NCI-H524 (cell line): ENCODE measurements around the gene EML1.

ENCODE experiments used
- DNase-seq, 2 experiments: peaks; one replicate each; lab custom pipeline; 2025; lab: John Stamatoyannopoulos, UW

EML1 gene

DNA sequence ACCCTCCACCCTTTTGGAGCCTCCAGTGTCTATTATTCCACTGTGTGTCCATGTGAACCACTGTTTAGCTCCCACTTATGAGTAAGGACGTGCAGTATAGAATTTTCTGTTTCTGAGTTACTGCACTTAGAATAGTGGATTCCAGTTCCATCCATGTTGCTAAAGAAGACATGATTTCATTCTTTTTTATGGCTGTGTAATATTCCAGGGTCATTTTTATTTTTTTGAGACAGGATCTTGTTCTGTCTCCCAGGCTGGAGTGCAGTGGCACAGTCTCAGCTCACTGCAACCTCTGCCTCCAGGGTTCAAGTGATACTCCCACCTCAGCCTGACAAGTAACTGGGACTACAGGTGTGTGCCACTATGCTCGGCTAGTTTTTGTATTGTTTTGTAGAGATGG lies 31.6 kb downstream of the EML1 start:
- no peak for DNase-seq

DNA sequence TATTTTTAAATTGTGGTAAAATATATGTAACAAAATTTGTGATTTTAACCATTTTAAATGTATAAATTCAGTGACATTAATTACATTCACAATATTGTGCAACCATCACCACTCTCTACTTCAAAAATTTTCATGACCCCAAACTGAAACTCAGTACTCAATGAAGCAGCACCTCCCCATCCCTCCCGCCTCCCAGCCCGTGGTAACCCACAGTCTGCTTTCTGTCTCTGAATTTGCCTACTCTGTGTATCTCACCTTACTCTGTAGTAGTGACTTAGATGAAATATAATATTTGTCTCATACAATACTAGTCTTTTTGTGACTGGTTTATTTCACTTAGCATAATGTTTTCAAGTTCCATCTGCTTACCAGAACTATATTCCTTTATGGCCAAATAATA lies 36.2 kb downstream of the EML1 start:
- DNase-seq, result no peak

DNA sequence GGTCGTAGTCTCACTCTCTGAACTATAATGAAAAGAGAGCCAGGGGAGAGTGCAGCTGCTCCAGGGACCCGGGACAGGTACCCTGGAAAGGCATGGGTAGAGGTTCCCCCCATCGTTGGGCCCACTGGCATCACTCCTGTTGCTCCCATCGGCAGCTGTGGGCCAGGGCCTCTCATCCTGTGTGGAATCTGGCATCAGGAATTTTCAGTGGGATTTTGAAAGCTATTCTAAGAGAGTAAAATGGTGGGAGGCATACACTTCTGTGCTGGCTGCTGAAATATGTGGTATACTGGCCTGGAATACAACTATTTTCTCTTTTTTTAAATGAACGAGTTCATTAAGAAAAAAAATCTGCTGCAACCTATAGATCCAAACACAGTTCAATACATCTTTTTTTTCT lies 38.1 kb downstream of the EML1 start:
- DNase-seq, result no peak

DNA sequence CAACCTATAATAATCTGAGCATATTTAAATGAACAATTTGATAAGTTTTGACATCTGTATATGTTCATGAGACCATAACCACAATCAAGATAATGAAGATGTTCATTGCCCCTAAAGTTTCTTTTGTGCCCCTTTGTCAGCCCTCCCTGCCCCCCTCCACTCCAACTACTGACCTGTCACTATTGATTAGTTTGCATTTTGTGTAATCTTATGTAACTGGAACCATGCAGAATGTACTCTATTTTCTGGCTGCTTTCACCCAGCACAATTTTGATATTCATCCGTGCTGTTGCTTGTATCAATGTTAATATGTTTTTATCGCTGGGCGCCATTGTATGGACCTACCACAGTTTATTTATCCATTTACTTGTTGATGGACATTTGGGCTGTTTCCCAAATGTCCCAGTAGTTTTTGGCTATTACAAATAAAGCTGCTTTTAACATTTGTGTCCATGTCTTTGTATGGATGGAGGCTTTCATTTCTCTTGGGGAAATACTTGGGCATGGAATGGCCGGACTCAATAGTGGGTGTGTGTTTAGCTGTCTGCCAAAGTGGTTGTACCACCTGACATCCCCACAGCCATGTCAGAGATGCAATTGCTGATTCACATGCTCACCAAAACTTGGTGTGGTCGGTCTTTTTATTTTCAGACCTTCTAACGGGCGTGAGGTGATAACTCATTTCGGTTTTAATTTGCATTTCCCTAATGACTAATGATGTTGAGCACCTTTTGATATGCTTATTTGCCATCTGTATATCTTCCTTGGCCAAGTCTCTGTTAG lies 38.9 kb downstream of the EML1 start:
- no peak for DNase-seq

DNA sequence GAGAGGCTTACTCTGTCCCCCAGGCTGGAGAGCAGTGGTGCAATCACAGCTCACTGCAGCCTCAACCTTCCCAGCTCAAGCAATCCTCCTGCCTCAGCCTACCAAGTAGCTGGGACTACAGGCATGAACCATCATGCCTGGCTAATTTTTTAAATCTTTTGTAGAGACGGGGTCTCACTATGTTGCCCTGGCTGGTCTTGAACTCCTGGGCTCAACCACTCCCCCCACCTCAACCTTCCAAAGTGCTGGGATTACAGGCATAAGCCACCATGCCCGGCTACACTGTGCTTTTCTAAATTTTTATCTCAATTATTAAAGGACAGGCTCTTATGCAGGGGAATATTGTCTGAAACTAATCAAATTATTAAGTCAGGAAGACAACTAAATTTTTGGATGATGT lies 44.6 kb downstream of the EML1 start:
- no peak for DNase-seq

DNA sequence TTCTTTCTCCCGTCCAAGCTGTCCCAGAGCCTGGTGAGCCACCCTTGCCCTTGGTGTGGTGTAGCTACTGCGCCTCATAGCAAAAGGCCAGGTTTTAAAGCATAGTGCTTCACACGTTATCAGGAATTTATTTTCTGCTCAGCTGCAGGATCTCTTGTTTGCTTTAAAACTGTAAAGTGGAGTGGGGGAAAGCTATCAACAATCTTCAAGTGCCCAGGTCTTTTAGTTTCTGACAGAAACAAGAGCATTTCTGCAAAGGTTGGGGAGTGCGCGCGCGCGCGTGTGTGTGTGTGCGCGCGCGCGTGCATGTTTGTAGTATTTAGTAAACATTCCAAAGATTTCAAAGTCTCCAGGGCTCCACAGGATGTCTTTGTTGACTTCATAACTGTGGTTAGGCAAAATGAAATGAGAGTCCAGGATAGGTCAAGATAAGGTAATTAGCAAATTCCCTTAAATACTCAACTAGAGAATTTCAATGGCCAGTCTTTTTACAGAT lies 45.5 kb downstream of the EML1 start:
- no peak for DNase-seq

DNA sequence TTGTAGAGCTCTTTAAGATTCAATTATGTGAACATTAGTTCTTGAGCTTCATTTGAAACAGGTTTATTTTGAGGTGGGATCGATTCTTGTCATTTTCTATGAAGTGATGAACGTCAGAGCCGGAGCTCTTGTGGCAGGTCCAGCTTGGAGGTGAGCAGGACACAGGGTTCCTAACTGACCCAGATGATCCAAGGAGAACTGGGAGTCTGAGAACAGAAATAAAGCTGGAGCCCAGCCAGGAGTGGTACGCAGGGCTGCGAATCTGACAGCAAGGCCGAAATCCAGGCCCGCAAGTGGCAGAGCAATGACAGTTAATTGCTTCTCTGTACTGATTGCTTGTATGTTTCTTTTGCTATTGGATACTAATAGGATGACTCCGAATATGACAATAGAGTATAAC lies 46.5 kb downstream of the EML1 start:
- DNase-seq, result no peak

DNA sequence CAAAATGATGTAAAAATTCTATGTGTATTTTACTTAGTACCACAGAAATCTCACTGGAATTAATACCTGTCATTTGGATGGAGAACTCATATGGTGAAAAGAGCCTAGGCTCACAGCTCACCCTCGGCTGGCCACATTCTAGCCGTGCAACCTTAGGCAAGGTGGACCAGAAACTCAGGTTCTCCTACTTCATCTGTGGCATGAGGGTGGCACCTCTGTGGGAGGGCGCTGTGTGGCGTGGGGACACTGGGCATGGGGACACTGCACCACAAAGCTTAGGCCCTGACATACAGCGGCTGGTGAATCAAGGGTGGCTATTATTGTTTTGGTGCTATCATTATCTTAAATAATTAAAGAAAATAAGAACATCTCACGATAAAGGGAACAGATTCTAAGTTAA lies 47.1 kb downstream of the EML1 start:
- no peak for DNase-seq

DNA sequence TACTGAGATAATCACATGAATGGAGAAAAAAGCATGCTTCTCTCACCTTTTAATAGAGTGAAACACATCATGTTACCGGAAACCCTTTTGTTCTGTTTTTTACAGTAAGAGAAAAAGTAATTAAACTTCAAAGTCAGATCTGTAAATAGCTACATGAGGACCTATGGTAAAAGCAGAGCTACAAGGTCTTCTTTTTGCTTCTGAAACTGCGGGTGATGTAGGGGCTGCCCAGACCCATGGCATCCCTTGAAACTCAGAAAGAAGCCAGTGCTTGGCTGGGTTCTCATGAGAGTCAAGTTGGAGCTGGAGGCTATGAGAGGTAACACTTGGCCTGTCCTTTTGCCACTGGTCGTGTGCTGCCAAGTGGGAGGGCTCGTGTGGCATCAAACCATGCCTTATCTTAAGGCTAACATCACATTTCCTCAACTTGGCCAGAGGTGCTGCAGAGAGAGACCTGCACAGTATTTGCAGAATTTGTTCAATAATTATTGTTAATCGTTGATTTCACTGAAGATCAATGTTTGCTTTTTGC lies 47.6 kb downstream of the EML1 start:
- DNase-seq, result no peak

DNA sequence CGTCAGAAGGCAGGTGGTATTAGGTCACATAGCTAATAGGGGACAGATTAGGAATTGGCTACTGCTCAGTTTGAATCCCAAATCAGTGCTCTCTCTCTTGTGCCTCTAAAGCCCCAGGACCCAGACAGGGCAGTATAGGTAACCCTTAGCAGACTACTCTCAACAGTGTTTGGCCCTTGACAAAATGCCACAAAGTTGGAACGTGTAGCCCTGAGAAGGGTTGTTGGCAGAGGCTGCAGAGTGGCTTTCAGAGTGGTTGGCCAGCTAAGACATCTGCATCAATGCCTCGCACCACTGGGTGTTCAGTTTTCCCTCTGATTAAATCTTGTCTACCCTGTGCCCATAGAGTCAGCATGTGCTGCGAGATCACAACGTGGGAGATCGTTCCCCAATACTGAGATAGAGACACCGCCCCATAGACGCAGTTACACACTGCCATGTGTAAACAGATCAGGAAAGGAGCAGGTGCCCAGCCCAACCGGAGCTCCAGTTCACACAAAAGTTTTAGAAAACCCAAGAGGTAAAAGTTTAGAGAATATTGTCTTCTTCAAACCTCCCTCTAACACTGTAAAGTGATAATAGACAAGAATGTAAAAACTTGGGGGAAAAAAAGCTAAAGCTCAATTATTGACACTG lies 48.3 kb downstream of the EML1 start:
- DNase-seq, result no peak

DNA sequence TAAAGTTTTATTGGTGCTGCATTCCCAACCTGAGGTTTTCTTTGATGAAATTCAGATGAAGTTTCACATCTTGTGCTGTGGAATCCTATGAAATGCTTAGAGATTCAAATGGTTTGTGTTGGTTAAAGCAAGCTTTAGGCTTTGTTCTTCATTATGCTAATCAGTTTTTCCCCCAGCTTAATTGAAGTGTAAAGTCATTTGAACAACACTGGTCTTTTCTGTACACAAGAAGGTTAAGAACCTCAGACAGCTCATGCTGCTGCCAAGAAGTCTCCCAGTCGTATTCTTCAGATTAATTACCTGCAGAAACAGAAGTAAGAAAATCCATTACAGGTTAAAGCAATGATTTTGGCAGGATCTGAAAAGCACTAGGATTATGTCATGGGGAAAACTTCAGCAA lies 48.9 kb downstream of the EML1 start:
- no peak for DNase-seq

DNA sequence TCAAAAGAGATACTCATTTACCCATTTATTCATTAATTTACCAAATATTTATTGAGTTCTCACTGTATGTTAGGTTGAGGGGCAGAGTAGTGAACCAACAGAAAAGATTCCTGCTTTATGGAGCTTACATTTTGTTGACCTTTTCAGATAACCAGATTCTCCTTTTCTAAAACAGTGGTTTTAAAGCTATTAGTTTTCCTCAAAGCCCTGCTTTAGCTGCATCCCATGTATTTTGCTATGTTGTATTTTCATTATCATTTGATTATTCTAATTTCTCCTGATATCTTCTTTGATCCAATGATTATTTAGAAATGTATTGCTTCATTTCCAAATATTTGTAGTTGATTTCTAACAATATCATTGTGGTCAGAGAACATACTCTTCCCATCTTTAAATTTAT lies 53.6 kb downstream of the EML1 start:
- no peak for DNase-seq

DNA sequence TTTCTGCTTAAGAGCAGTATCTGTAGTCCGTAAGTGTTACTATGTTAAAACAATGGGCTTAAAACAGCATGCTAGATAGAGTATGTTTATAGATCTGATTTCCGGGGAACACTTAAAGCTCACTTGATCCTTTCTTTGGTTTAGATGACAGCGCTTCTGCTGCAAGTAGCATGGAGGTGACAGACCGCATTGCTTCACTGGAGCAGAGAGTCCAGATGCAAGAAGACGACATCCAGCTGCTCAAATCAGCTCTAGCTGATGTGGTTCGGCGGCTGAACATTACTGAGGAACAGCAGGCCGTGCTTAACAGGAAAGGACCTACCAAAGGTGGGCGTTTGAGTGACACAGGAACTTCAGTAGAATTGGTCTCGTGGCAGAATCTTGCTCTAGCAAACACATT lies 57.5 kb downstream of the EML1 start:
- DNase-seq, result no peak

DNA sequence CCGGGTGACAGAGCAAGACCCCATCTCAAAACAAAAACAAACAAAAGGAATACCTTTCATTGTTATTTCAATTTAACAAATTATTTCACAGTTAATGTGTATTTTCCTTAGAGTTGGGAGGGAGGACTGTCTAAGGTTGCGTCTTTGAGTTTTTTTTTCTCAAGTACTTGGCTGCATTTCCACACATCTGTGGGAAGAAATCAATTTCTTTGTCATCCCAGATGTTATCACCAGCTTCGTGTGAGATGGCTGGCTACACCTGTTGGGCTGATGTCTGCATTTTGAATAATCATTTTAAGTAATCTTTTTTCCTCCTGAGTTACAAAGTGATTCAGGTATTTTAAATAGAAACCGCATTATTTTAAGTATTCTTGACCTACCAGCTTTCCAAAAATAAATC lies 59.4 kb downstream of the EML1 start:
- DNase-seq, result no peak

DNA sequence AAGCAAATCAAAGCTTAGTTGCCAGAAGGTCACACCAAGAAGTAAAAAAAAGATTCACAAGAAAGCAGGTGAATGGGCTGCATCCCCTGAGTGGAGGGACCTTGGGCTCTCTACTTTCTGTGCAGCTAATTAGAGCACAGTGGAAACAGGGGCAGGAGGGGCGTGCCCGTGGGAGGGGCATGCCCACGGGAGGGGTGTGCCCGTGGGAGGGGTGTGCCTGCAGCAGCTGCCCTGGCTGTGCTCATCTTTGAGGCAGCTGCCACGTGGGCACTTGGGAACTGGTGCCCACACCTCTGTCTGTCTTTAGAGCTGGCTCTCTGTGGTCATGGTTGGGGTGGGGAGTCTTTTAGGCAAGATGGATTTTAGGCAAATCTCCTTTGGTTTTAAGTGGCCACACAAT lies 60.0 kb downstream of the EML1 start:
- peak in 1 of 2 experiments; percentile 58 for DNase-seq

DNA sequence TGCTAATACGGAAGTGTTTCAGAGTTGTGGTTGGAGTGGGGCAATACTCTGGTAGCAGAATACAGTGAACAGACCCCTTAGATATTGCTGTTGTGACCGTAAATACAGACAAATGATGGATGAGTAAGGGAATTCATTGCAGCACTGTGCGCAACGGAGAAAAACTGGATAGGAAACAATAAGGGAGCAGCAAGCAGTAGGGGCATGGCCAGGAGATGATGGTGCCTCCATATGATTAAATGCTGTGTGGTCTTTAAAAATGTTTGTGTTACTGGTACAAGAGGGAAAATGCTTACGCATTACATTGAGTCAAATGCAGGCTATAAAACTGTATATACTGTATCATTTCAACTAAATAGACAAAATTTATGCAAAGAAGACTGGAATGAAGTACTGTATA lies 61.6 kb downstream of the EML1 start:
- DNase-seq, result no peak

DNA sequence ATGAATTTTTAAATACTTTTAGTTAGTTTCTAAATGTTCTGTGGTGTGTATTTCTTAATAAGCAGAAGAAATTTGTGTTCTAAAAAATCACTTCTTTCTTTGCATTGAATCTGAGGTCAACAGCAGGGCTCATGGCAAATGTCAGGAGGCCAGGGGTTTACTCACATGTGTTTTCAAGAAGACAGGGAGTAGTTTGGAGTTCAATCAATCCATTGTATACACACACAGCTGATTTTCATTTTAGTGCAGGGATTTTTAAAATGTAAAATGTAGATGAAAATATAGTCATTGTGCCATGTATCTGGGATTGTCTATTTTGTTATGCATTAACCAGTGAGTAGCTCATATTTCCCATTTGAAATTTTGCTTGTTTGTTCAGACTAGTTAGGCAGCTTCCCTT lies 62.1 kb downstream of the EML1 start:
- DNase-seq, result no peak

DNA sequence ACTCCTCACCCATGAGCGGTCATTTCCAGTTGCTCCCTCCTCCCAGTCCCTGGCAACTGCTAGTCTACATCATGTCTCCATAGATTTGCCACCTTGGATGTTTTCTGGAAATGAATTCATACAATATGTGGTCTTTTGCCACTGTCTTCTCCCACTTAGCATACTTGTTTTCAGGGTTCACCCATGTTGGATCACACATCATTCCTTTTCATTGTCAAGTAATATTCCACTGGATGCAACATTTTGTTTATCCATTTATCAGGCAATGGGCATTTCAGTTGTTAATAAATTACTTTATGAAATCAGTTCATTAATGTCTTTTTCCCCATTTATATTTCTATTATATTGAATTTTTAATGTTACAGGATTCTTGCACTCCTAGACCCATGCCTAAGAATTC lies 64.3 kb downstream of the EML1 start:
- DNase-seq, result no peak

DNA sequence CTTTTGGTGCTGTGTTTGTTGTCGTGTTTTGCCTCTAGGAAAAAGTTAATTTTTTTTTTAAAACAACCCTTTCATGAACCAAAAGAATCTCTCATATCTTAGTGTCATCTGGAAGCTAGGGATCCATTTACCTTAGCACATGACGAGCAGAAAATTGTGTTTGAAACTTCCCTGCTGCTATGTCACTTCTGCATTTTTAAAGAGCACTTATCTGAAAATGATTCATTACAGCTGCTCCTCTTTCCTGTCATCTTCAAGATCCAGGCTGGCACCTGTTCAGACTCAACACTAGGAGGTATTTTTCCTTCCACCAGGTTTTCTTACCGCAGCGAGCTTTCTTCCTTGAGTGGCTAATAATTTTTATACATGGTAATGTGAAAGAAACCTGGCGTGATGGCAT lies 67.0 kb downstream of the EML1 start:
- peak; percentile 20 to 65 for DNase-seq

DNA sequence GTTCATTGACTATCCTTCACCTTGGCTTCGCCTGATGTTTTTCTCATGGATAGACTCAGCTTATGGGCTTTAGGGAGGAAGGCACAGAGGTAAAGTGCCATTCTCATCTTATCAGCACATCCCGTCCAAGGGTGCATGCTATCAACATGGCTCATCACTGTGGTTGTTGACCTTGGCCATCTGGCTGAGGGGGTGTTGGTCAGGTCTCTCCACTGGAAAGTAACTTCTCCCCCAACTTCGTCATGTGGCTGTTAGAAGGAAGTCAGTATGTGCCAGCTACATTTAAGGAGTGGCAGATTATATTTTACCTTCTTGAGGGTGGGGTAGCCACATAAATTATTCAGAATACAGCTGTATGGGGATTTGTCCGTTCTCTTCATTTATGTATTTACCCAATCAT lies 68.9 kb downstream of the EML1 start:
- DNase-seq, result no peak

DNA sequence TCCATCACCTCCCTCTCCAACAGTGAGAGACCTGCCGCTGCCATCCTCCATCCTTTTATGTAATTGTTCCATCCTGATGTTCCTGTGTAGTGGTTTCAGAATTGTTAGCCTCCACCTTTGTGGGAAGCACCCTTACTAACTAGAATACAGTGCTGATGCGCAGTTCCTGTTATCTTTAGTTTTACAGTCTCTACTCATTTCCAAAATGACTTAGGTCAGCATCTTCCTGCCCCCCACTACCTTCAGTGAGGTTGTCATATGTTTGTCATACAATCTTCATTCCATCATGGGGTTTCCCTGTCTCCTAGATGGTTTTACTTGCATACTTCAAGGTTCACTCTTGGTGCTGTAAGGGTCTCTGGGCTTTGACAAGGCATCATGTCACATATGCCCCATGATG lies 69.8 kb downstream of the EML1 start:
- DNase-seq, result no peak

DNA sequence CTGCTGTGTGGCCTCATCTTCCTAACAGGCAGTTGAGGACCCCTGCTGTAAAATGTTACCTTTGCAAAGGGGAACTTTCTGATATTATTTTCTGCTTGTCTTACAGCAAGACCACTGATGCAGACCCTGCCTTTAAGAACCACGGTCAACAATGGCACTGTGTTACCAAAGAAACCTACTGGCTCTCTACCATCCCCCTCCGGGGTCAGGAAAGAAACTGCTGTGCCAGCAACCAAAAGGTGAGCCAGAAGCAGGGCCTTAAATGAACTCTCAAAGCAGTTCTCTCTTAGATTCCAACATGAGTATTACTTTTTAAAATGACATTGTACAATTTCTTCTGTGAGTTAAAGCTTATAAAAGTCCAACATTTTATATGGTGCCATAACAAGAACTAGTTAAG lies 72.2 kb downstream of the EML1 start:
- no peak for DNase-seq

DNA sequence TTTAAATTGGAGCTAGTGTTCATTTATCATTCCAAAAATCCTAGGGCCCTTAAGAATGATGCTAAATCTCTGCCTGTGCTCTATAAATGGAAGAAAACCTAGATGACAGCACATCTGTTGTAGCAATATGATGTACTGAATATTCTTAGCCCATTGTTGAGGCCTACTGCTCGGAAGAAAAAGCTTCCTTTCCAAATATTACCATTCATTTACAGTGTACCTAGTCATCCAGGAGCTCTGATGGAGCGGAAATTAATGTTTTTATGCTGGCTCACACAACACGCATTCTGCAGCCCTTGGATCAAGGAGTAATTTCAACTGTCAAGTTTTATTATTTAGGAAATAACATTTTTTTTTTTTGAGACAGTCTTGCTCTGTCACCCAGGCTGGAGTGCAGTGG lies 77.4 kb downstream of the EML1 start:
- DNase-seq, result no peak

DNA sequence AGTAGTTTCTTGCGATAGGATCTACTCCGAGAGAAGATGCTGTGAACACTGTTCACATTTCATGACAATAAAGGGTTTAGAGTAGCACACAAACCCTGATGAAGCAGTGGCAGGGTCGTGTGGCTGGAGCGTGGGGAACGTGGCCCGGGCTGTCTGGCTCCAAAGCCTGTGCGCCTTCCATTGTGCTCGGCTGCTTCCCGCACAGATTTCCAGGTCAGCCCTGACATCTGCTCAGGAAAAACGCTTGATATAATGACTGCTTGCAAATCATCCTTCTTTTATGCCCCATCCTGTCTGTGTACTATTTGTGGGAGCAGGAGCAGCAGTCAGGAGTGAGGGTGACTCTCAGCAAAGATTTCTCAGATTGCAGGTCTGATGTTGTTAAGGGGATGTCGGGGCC lies 78.6 kb downstream of the EML1 start:
- DNase-seq, result peak in 1 of 2 experiments; percentile 61
